ENCODE measurements around the gene LRRC74B. TPM values are rescaled to one million over a fixed set of nuclear protein-coding genes. Genes with fewer than 3 reads are reported as not detected.

Gene LRRC74B
- total RNA-seq, 2 donors from 2014 or later, result not detected

- intact Hi-C loops (cut with DNase I), result no loop called here
- H3K9ac ChIP-seq (ENCODE audit: low read depth in 2 of 2, low read length in 2 of 2), result no peak overlapping the region
- H3K9me3 ChIP-seq, result no peaks in the 10 kb centered on the region
- no peak for DNase-seq
- H3K36me3 ChIP-seq, result no peaks in the 10 kb centered on the region
- no peak overlapping the region for H3K27ac ChIP-seq
- H3K4me1 ChIP-seq, result peaks cover 9% of the 10 kb centered on the region
- TF ChIP-seq CTCF (IDR thresholded peaks at IDR 0.05), result no peak
- H3K27me3 ChIP-seq, result no peaks in the 10 kb centered on the region
- no peak overlapping the region for H3K4me3 ChIP-seq
Measured at GRCh38 chr22:21012446-21013407, 33.0 kb upstream of the LRRC74B start.

- peak overlapping the region; percentile 34 for H3K4me3 ChIP-seq
- H3K9me3 ChIP-seq, result no peaks in the 10 kb centered on the region
- peak overlapping the region; percentile 47 to 61 for H3K9ac ChIP-seq (ENCODE audit: low read depth in 2 of 2, low read length in 2 of 2)
- H3K27ac ChIP-seq, result peak overlapping the region; percentile 37
- H3K36me3 ChIP-seq, result no peaks in the 10 kb centered on the region
- H3K27me3 ChIP-seq, result no peaks in the 10 kb centered on the region
- no peak for DNase-seq
- intact Hi-C loops (cut with DNase I), result no loop called here
- TF ChIP-seq CTCF (IDR thresholded peaks at IDR 0.05), result no peak
- peaks cover 9% of the 10 kb centered on the region for H3K4me1 ChIP-seq
Measured at GRCh38 chr22:21013657-21014201, 32.0 kb upstream of the LRRC74B start.

GRCh38 chr22:21014202-21014725, 31.5 kb upstream of the LRRC74B start:
- H3K27ac ChIP-seq, result peak overlapping the region; percentile 37
- no peak for TF ChIP-seq CTCF (IDR thresholded peaks at IDR 0.05)
- H3K27me3 ChIP-seq, result no peaks in the 10 kb centered on the region
- no peaks in the 10 kb centered on the region for H3K9me3 ChIP-seq
- peak overlapping the region; percentile 34 for H3K4me3 ChIP-seq
- peak overlapping the region; percentile 47 to 61 for H3K9ac ChIP-seq (ENCODE audit: low read depth in 2 of 2, low read length in 2 of 2)
- DNase-seq, result peak; percentile 84
- no peaks in the 10 kb centered on the region for H3K36me3 ChIP-seq
- intact Hi-C loops (cut with DNase I), result no loop called here
- peaks cover 9% of the 10 kb centered on the region for H3K4me1 ChIP-seq

GRCh38 chr22:21014726-21015465, 30.9 kb upstream of the LRRC74B start, which contains the start of gene P2RX6:
Gene P2RX6, plus strand, starts transcription at chr22:21015165. Its CDS starts 10 bp downstream, at chr22:21015175.
- Histone ChIP-seq H3K4me3 (peak within 1 kb of the TSS; percentile 34), H3K36me3 (no peaks in the 10 kb centered on the region), H3K9ac (ENCODE audit: low read depth in 2 of 2, low read length in 2 of 2) (peak within 1 kb of the TSS; percentile 47 to 61), H3K27ac (peak within 1 kb of the TSS; percentile 37), H3K4me1 (peaks cover 9% of the 10 kb centered on the region), H3K9me3 (no peaks in the 10 kb centered on the region), H3K27me3 (no peaks in the 10 kb centered on the region)
- DNase-seq, result peak; percentile 68
- intact Hi-C loops (cut with DNase I), result no loop called here
- no peak for TF ChIP-seq CTCF (IDR thresholded peaks at IDR 0.05)

GRCh38 chr22:21015466-21016006, 30.2 kb upstream of the LRRC74B start:
- intact Hi-C loops (cut with DNase I), result no loop called here
- no peak overlapping the region for H3K4me3 ChIP-seq
- no peak for DNase-seq

More at GRCh38 chr22:21015466-21016006, 30.2 kb upstream of the LRRC74B start:
- no peak overlapping the region for H3K9ac ChIP-seq (ENCODE audit: low read depth in 2 of 2, low read length in 2 of 2)
- no peak for TF ChIP-seq CTCF (IDR thresholded peaks at IDR 0.05)
- H3K4me1 ChIP-seq, result peaks cover 9% of the 10 kb centered on the region
- H3K9me3 ChIP-seq, result no peaks in the 10 kb centered on the region
- no peaks in the 10 kb centered on the region for H3K36me3 ChIP-seq
- no peaks in the 10 kb centered on the region for H3K27me3 ChIP-seq
- no peak overlapping the region for H3K27ac ChIP-seq

All from colonic mucosa (tissue), 4 donors.